HG03135 (cell line): Measurements from ENCODE around the gene MYBPC3.
"Not testable (repeated sequence)": the region's sequence is repeated elsewhere in the genome, so short reads cannot be mapped to it uniquely, and the experiment has no call there.

Experiments used
- ATAC-seq: cut with Tn5 transposase; IDR thresholded peaks from one replicate; pipeline ENCODE4 v1.9.1; 2021; ENCODE audit warnings: mild to moderate bottlenecking, moderate library complexity; ENCODE audit not compliant: unreplicated experiment

The MYBPC3 gene

GRCh38 chr11:47340980-47341775 lies 11.3 kb downstream of the MYBPC3 start:
- ATAC-seq, result no peak

DNA sequence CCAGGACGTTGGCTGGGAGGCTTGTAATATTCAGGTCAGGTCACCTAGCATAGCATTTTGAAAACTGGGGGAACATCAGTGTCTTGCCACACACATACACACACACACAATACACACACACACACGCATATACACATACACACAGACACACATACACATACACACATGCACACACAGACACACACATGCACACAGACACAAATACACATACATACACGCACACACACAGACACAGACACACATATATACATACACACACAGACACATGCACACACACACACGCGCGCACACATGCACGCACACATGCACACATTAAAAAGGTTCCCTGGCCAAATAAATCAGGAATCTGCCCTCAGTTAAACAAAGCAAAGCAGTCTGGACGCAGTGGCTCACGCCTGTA lies 12.5 kb downstream of the MYBPC3 start:
- ATAC-seq, result no peak

DNA sequence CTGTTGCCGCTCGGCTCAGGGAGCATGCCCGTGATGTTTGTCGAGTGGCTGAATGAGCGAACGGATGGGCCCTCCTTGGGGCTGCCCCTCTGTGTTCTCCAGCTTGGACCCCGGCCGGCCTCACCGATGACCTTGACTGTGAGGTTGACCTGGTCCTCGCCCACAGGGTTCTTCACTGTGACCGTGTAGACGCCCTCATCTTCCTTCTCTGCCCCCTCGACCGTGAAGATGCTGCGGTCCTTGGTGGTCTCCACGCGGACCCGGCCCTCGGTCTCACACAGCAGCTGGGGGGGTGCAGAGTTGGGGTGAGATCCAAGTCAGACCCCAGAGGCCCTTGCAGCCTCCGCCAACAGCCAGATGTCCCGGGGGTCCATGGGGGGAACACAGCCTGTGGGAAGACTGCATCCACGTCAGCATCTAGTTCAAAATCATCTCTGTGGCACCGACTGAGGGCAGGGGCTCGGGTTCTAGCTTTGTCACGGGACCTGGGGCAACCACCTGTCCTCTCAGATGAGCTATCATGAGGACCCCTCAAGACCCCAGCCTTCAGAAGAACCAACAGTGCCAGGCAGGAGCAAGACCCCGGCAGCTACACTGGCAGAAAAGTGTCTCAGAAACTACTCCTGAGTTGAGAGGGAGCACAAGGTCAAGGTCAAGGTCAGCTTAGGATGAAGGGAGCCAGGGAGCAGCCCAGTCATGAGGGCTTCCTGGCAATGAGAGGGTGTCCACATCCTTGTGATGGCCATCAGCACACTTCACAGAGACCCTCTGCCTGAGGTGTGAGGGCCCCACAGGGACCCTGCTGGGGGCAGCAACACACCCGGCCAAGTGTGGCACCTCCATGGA lies 13.9 kb downstream of the MYBPC3 start:
- ATAC-seq, result no peak

DNA sequence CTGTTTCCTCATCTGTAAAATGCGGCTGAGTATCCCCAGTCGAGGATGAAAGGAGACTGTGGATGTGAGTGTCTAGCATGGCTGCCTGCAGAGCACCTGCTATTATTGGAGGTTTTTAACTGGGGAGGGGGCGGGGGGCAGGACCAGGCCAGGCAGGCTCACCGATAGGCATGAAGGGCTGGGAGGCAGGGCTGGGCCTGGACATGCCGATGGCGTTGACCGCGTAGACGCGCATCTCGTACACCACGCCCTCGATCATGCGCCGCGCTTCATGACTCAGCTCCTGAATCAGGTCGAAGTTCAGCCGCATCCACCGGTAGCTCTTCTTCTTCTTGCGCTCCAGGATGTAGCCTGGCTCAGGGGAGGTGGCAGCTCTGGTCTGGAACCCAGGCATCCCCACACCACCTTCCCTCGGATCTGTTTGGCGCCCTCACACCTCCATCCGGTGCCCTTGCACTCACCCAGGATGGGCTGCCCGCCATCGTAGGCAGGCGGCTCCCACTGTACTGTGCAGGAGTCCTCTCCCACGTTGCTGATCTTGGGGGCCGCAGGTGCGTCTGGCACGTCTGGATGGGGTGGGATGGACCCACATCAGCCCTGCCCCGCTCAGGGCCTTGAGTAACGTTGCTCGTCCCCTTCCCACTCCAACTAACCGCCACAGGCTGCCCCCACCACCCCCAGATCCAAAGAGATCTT lies 15.1 kb downstream of the MYBPC3 start:
- no peak for ATAC-seq

- ATAC-seq, result no peak
These were observed 15.9 kb downstream of the MYBPC3 start for GRCh38 chr11:47336595-47336994.

- no peak for ATAC-seq
These were observed 16.8 kb downstream of the MYBPC3 start for GRCh38 chr11:47335733-47336132.

DNA sequence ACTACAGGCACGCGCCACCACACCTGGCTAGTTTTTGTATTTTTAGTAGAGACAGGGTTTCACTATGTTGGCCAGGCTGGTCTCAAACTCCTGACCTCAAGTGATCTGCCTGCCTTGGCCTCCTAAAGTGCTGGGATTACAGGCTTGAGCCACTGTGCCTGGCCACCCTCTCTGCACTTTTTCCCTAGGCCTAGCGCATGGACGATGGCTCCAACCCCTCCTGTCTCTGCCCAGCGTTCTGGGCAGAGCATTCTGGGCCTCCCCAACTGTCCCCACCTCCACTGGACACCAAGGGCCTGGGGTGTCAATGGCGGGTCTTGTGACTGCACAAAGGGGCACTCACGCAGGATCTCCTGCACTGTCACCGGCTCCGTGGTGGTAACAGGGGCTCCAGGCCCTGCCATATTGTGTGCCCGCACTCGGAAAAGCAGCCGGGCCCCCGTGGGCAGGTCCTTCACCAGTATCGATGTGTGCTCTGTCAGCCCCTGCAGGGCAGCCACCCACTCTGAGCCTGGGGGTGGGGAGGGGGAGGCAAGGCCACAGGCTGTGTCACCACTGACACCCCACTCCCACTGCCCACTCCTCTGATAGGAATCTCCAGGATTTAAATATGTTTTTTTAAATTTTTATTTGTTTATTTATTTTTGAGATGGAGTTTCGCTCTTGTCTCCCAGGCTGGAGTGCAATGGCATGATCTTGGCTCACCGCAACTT lies 17.6 kb downstream of the MYBPC3 start:
- not testable (repeated sequence) for ATAC-seq

DNA sequence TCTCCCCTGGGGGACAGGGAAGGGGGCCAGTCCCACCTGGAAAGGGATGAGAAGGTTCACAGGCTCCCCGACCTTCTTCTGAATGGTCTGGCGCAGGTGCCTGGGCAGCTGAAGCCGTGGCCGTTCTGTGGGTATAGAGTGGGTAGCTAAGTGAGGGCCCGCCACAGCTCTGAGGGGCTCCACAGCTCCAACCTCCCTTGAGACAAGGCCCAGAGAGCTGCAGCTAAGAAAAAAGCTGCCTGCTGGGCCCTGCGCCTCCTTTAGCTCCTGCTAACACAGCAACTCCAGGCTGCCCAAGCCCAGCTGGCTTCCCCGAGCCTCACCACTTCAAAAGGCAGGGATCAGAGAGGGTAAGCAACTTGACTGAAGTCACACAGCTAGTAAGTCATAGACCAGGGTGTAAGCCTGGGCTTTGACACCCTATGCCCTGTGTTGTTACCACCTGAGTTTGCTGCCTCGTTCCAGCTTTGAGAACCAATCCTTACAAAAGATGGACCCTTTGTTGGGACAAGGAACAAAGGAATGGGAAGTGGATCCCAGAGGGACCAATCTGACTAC lies 18.5 kb downstream of the MYBPC3 start:
- ATAC-seq, result no peak

DNA sequence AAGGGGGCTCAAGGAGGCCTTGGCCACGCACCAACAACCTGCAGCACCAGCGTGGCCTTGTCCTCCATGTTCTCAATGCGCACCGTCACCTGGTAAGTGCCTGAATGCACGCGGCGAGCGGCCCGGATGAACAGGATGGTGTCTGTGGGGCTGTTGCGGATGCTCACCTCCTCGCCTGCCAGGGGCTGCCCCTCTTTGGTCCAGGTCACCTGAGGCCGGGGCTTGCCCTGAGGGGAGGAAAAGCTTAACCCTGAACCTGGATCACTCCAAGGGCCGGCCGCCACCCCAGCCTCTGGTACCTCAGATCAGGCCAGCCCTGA lies 19.0 kb downstream of the MYBPC3 start:
- no peak for ATAC-seq

DNA sequence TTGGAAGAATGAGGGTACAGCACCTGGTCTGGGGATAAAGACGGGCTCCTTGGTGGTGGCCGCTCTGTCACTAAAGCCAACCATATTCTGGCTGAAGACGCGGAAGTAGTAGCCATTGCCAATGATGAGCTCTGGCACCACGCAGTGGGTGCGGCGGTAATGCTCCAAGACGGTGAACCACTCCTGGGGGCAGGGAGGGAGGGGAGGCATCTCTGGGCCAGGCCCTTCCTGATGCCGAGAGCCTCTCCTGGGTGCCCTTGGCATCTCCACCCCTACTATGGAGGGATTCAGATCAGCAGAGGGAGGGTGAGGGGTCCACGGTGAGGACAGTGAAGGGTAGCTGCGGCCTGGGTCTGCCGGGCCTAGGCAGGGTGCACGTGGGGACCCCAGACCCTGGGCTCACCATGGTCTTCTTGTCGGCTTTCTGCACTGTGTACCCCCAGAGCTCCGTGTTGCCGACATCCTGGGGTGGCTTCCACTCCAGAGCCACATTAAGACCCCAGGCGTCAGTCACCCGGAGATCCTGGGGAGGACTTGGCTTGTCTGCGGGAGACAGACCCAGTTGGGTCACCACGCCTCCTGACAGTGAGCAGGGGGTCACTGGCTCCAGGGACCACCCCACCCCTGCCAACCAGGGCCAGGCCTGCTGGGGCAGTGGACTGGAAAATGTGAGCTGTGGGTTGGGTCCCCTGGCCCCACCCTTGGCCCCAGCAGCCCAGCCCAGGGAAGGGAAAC lies 19.5 kb downstream of the MYBPC3 start:
- no peak for ATAC-seq

DNA sequence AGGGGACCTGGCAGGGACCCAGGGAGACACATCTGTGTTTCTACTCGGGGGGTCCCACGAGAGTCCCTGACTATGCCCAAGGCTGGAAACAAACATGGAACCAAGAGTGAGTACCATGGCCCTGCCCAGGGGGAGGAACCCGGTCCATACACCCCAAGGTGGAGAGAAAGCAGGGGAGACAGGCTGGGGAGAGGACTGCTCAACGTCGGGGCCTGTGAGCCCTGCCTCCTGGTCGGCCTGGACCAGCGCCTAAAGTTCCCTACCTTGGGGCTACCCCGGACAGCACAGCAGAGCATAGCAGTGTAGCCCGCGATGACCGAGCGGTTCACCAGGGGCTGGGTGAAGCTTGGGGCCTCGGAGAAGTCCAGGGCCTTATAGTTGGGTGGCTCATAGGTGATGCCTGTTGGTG lies 20.2 kb downstream of the MYBPC3 start:
- ATAC-seq, result no peak

- no peak for ATAC-seq
These were observed 20.8 kb downstream of the MYBPC3 start for GRCh38 chr11:47331454-47332302.

- no peak for ATAC-seq
These were observed 22.2 kb downstream of the MYBPC3 start for GRCh38 chr11:47329987-47330931.

GRCh38 chr11:47329431-47329986 lies 23.0 kb downstream of the MYBPC3 start:
- ATAC-seq, result no peak

- ATAC-seq, result no peak
These were observed 23.8 kb downstream of the MYBPC3 start for GRCh38 chr11:47328449-47329390.

DNA sequence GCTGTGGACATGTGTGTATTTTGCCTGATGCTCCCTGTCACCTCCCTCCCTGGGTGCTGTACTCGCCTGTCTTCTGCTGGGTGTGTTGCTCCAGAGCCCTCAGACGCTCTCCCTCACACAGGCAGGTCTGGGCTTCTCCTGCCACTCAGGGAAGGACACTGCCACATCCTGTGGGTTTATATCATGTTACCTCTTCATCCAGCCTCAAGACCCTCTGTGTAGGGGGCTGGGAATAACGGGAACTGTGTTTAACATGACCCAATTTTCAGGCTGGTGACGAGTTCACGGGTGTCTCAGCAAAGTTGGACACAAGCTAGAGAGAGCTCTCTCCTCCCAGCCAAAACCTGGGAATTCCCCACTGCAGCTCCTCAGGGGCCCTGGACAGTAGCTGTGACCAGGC lies 24.6 kb downstream of the MYBPC3 start:
- ATAC-seq, result no peak

GRCh38 chr11:47327025-47327424 lies 25.5 kb downstream of the MYBPC3 start:
- ATAC-seq, result no peak
